Neutrophil (primary cell): ENCODE results near the gene SDCCAG8.

Experiments
- H3K27ac ChIP-seq: fragments of 200-600 bp; sonication (generic); 2 replicates; pipeline ENCODE4 v1.5.1; 2016; ENCODE audit warnings: mild to moderate bottlenecking, moderate library complexity
- H3K27me3 ChIP-seq: fragments of 200-600 bp; sonication (generic); 2 replicates; pipeline ENCODE4 v1.6.0; 2016; ENCODE audit warnings: mild to moderate bottlenecking
- H3K36me3 ChIP-seq: fragments of 200-600 bp; sonication (generic); 2 replicates; pipeline ENCODE4 v1.5.1; 2017
- H3K4me1 ChIP-seq, 2 experiments: fragments of 200-600 bp in 1 of 2; sonication (generic) in 1 of 2; 1 replicate in 1 of 2; 2 replicates in 1 of 2; pipeline versions ENCODE4 v1.5.1 to v1.6.1; 2013 to 2016; ENCODE audit warnings: low read depth in 1 of 2, low read length in 1 of 2, mild to moderate bottlenecking in 1 of 2, moderate library complexity in 1 of 2; ENCODE audit not compliant: control insufficient read depth in 1 of 2, insufficient read depth in 1 of 2
- H3K4me3 ChIP-seq, 2 experiments: fragments of 200-600 bp in 1 of 2; sonication (generic) in 1 of 2; 1 replicate in 1 of 2; 2 replicates in 1 of 2; pipeline ENCODE4 v1.5.1; 2013 to 2016; ENCODE audit warnings: low read depth in 1 of 2, low read length in 1 of 2, mild to moderate bottlenecking in 1 of 2, moderate library complexity in 1 of 2
- H3K9me3 ChIP-seq: fragments of 200-600 bp; sonication (generic); 2 replicates; pipeline ENCODE4 v1.5.1; 2016
- CTCF ChIP-seq: fragments of 200-600 bp; sonication (generic); IDR thresholded peaks from 2 replicates; pipeline ENCODE4 v1.5.1; 2016; ENCODE audit warnings: antibody characterized with exemption

SDCCAG8 gene

GRCh38 chr1:243343970-243344937 lies 88.4 kb downstream of the SDCCAG8 start:
- peak; percentile 66 for TF ChIP-seq CTCF
- no peaks in the 10 kb centered on the region for H3K4me1 ChIP-seq
- H3K4me3 ChIP-seq: no peak overlapping the region
- peaks cover 10% of the 10 kb centered on the region for H3K36me3 ChIP-seq
- no peaks in the 10 kb centered on the region for H3K27me3 ChIP-seq
- no peaks in the 10 kb centered on the region for H3K9me3 ChIP-seq
- H3K27ac ChIP-seq: no peak overlapping the region

GRCh38 chr1:243345205-243345604 lies 89.4 kb downstream of the SDCCAG8 start:
- Histone ChIP-seq H3K27ac (no peak overlapping the region), H3K36me3 (peaks cover 10% of the 10 kb centered on the region), H3K4me1 (no peaks in the 10 kb centered on the region), H3K27me3 (no peaks in the 10 kb centered on the region), H3K4me3 (no peak overlapping the region), H3K9me3 (no peaks in the 10 kb centered on the region)
- no peak for TF ChIP-seq CTCF

DNA sequence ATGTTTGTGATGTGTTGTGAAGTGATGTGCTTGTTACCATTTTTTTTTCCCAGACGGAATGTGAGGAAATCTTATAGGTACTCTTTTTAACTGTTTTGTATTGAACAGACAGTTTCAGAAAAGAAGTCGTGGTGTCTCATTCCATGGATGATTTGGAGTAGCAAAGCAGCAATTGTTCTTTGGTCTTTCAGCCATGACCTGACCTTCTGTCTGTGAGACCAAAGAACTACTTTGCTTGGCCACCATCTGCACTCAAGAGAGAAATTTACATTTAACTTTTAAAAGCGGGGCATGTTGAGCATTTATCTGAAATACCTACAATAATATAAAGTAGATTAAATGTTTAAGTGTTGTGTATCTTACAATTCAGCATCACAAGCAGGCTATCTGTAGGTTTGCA lies 90.2 kb downstream of the SDCCAG8 start:
- Histone ChIP-seq H3K27me3 (no peaks in the 10 kb centered on the region), H3K36me3 (peaks cover 12% of the 10 kb centered on the region)
- TF ChIP-seq CTCF: no peak

DNA sequence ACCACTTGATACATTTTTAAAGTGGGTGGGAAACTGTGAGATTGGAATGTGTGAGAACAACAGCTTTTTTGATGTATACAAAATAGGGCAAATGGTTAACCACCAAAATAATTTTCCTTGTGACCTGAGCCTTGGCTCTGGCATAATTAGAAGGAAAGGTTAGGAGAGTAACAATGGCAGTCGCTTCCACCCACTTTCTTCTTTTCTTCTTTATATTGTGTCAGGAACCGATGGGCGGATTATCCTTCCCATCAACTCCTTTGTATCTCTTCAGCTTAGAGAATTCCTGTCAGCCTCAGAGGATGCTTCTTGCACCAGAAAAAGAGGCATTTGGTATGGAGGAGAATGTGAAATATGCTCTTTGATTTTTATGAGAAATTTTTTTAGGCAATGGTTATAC lies 90.6 kb downstream of the SDCCAG8 start:
- no peaks in the 10 kb centered on the region for H3K9me3 ChIP-seq
- no peak overlapping the region for H3K4me3 ChIP-seq
- TF ChIP-seq CTCF: no peak
- no peaks in the 10 kb centered on the region for H3K27me3 ChIP-seq
- H3K36me3 ChIP-seq: peaks cover 13% of the 10 kb centered on the region
- no peaks in the 10 kb centered on the region for H3K4me1 ChIP-seq
- H3K27ac ChIP-seq: no peak overlapping the region

More for the DNA sequence above, 90.2 kb downstream of the SDCCAG8 start:
- Histone ChIP-seq H3K9me3 (no peaks in the 10 kb centered on the region), H3K27ac (no peak overlapping the region), H3K4me3 (no peak overlapping the region), H3K4me1 (no peaks in the 10 kb centered on the region)

DNA sequence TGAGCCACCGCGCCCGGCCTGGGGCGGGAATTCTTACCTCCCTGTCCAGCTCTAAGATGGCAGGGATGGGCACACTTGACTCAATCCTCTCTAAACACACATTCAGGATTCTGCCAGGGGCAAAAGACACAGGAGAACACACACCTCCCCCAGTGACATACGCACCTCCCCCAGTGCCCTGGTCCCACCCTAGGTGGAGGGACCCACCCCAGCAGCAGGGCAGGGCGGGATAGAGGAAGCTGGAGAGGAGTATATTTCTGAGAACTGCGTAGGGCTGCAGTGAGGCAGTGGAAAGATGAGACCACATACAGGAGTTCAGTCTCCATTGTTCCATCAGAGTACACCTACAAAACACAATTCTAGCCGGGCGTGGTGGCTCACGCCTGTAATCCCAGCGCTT lies 92.5 kb downstream of the SDCCAG8 start:
- Histone ChIP-seq H3K27me3 (no peaks in the 10 kb centered on the region), H3K4me1 (no peaks in the 10 kb centered on the region), H3K36me3 (peaks cover 15% of the 10 kb centered on the region), H3K27ac (no peak overlapping the region), H3K4me3 (no peak overlapping the region), H3K9me3 (no peaks in the 10 kb centered on the region)
- no peak for TF ChIP-seq CTCF
